Osteocyte (in vitro differentiated cells): ENCODE results near the gene CDKN2C. TPM values are rescaled to one million over a fixed set of nuclear protein-coding genes. Genes with fewer than 3 reads are reported as not detected.

Source experiments
- DNase-seq: peaks from one replicate; pipeline ENCODE4 v3.0.0; 2021; ENCODE audit warnings: mixed read lengths; ENCODE audit not compliant: unreplicated experiment; ENCODE audit errors: extremely low spot score
- H3K27ac Mint-ChIP-seq: one replicate; pipeline ENCODE4 v1.8.0; 2021; ENCODE audit warnings: mild to moderate bottlenecking, mixed read lengths; ENCODE audit not compliant: unreplicated experiment
- H3K27me3 Mint-ChIP-seq: one replicate; pipeline ENCODE4 v1.8.0; 2021; ENCODE audit warnings: mixed read lengths; ENCODE audit not compliant: unreplicated experiment
- H3K36me3 Mint-ChIP-seq: one replicate; pipeline ENCODE4 v1.8.0; 2021; ENCODE audit warnings: mixed read lengths; ENCODE audit not compliant: unreplicated experiment
- H3K4me1 Mint-ChIP-seq: one replicate; pipeline ENCODE4 v1.8.0; 2021; ENCODE audit warnings: mixed read lengths; ENCODE audit not compliant: unreplicated experiment
- H3K4me3 Mint-ChIP-seq: one replicate; pipeline ENCODE4 v1.8.0; 2021; ENCODE audit warnings: mild to moderate bottlenecking, moderate library complexity, mixed read lengths; ENCODE audit not compliant: unreplicated experiment
- H3K9me3 Mint-ChIP-seq: one replicate; pipeline ENCODE4 v1.8.0; 2021; ENCODE audit warnings: mixed read lengths; ENCODE audit not compliant: unreplicated experiment
- total RNA-seq: library from RNA; stranded (reverse); gene quantifications from 2 replicates; pipeline ENCODE4 v1.2.1, GENCODE V29; 2021
- TF ChIP-seq, protein P1 (sequence below): fragments of 200-600 bp; sonication (generic); IDR thresholded peaks from 2 replicates; pipeline ENCODE4 v1.5.0; 2021; ENCODE audit warnings: antibody characterized with exemption, mild to moderate bottlenecking, moderate library complexity

The CDKN2C gene
- total RNA-seq, 1 donor from 2014 or later = 9.2 TPM

DNA sequence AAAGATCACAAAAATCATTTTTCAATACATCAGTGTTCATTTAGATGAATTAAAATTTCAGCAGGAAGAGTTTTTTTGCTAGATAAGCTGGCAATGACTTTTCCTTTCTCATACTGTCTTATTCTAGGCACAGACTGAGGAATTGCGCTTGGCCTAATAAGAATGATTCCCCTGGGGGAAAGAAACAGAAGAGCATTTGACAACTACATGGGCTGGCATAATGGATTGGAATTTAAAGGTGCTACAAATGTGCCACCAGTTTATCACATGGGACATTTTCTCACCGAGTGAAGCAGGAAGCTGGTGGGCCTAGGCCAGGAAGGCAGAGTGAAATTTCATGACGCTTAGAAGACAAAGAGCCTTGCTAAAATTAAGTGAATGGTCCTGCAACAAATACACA, 39.3 kb downstream of the CDKN2C start:
- no peak for DNase-seq
- Mint-ChIP-seq H3K36me3 (no peaks in the 10 kb centered on the region), H3K4me1 (no peaks in the 10 kb centered on the region), H3K4me3 (no peak overlapping the region), H3K9me3 (peaks cover 11% of the 10 kb centered on the region), H3K27me3 (peaks cover 57% of the 10 kb centered on the region), H3K27ac (no peak overlapping the region)
- TF ChIP-seq, protein P1, sequence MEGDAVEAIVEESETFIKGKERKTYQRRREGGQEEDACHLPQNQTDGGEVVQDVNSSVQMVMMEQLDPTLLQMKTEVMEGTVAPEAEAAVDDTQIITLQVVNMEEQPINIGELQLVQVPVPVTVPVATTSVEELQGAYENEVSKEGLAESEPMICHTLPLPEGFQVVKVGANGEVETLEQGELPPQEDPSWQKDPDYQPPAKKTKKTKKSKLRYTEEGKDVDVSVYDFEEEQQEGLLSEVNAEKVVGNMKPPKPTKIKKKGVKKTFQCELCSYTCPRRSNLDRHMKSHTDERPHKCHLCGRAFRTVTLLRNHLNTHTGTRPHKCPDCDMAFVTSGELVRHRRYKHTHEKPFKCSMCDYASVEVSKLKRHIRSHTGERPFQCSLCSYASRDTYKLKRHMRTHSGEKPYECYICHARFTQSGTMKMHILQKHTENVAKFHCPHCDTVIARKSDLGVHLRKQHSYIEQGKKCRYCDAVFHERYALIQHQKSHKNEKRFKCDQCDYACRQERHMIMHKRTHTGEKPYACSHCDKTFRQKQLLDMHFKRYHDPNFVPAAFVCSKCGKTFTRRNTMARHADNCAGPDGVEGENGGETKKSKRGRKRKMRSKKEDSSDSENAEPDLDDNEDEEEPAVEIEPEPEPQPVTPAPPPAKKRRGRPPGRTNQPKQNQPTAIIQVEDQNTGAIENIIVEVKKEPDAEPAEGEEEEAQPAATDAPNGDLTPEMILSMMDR = no peak

DNA sequence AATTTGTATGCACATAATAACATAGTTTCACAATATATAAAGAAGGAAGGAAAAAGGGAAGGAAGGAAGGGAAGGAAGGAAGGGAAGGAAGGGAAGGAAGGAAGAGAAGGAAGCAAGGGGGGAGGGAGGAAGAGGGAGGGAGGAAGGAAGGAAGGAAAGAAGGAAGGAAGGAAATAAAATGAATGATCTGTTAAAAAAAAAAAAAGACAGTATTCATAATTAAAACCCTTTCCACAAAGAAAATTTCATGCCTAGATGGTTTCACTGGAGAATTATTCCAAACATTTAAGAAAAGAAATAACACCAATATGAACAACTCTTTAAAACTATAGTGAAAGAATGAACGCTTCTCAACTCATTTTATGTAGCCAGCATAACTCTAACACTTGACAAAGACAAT, 44.8 kb downstream of the CDKN2C start:
- Mint-ChIP-seq H3K27me3 (peaks cover 49% of the 10 kb centered on the region), H3K4me3 (no peak overlapping the region), H3K36me3 (peaks cover 2% of the 10 kb centered on the region), H3K9me3 (no peaks in the 10 kb centered on the region), H3K4me1 (no peaks in the 10 kb centered on the region), H3K27ac (no peak overlapping the region)
- TF ChIP-seq, protein P1 = no peak
- DNase-seq = no peak

DNA sequence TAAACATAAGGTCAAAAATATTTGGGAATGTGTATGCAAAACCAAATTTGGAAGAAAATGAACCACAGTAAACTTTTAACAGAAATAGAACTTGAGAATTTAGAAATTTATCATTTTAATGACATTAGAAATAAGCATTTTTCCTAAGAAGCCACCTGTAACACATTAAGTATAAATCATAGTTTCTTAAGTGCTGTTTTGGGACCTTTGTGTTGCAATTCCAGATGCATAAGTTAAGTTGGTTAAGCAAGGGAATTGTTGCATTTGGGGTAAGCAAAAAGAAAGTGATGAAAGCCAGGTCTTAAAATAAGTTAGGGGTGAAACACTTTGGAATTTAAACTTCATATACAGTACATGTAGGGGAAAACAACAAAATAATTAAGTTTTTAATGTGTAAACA, 49.8 kb downstream of the CDKN2C start:
- Mint-ChIP-seq H3K36me3 (peaks cover 2% of the 10 kb centered on the region), H3K4me3 (no peak overlapping the region), H3K27ac (no peak overlapping the region), H3K27me3 (peaks cover 42% of the 10 kb centered on the region), H3K4me1 (no peaks in the 10 kb centered on the region), H3K9me3 (peaks cover 3% of the 10 kb centered on the region)
- no peak for DNase-seq
- TF ChIP-seq, protein P1 = no peak

Other genes with a start within 250 kb of the CDKN2C start
- 50.9 and 52.0 TPM in 2 replicates for gene FAF1, start 10.0 kb upstream of the CDKN2C start, total RNA-seq
- not detected in 2 replicates for gene C1orf185, start 132.0 kb downstream of the CDKN2C start, total RNA-seq